Measurements from ENCODE around the gene BANK1.
"Not testable (repeated sequence)": the region's sequence is repeated elsewhere in the genome, so short reads cannot be mapped to it uniquely, and the experiment has no call there.

The BANK1 gene

GRCh38 chr4:101885574-101885973 is 95.0 kb downstream of the BANK1 start:
- Histone ChIP-seq H3K27me3 (ENCODE audit: insufficient read depth, low read length, poor library complexity) (no peaks in the 10 kb centered on the region), H2AFZ (ENCODE audit: low read depth, low read length) (no peak overlapping the region), H4K20me1 (ENCODE audit: insufficient read depth, low read length) (no peaks in the 10 kb centered on the region), H3K9me3 (ENCODE audit: insufficient read depth, low read length, severe bottlenecking) (no peaks in the 10 kb centered on the region), H3K36me3 (ENCODE audit: insufficient read depth, low read length) (no peaks in the 10 kb centered on the region), H3K4me3 (ENCODE audit: low read depth in 1 of 2, low read length in 2 of 2) (no peak overlapping the region), H3K27ac (ENCODE audit: low read length) (no peak overlapping the region), H3K4me1 (ENCODE audit: insufficient read depth, low read length) (no peaks in the 10 kb centered on the region), H3K79me2 (ENCODE audit: insufficient read depth, low read length) (no peaks in the 10 kb centered on the region), H3K4me2 (ENCODE audit: insufficient read depth, low read length) (no peak overlapping the region), H3K9ac (ENCODE audit: low read depth, low read length) (no peak overlapping the region)
- TF ChIP-seq EZH2 (IDR thresholded peaks at IDR 0.05; ENCODE audit: borderline replicate concordance, low read depth, low read length, severe bottlenecking) (no peak), CTCF (IDR thresholded peaks at IDR 0.05; ENCODE audit: borderline replicate concordance, extremely low read depth, low read length, poor library complexity, severe bottlenecking) (no peak)
- ATAC-seq (ENCODE audit: insufficient read depth, low read depth) (no peak), DNase-seq (no peak)

GRCh38 chr4:101886826-101887225 is 96.3 kb downstream of the BANK1 start:
- ATAC-seq (ENCODE audit: insufficient read depth, low read depth) (no peak), DNase-seq (no peak)
- no peaks in the 10 kb centered on the region for H3K27me3 ChIP-seq (ENCODE audit: insufficient read depth, low read length, poor library complexity)
- no peaks in the 10 kb centered on the region for H3K79me2 ChIP-seq (ENCODE audit: insufficient read depth, low read length)
- no peak for TF ChIP-seq EZH2 (IDR thresholded peaks at IDR 0.05; ENCODE audit: borderline replicate concordance, low read depth, low read length, severe bottlenecking)
- no peak for TF ChIP-seq CTCF (IDR thresholded peaks at IDR 0.05; ENCODE audit: borderline replicate concordance, extremely low read depth, low read length, poor library complexity, severe bottlenecking)
- H3K27ac ChIP-seq (ENCODE audit: low read length) = no peak overlapping the region
- H3K4me2 ChIP-seq (ENCODE audit: insufficient read depth, low read length) = no peak overlapping the region
- no peaks in the 10 kb centered on the region for H4K20me1 ChIP-seq (ENCODE audit: insufficient read depth, low read length)
- H3K36me3 ChIP-seq (ENCODE audit: insufficient read depth, low read length) = no peaks in the 10 kb centered on the region
- no peaks in the 10 kb centered on the region for H3K9me3 ChIP-seq (ENCODE audit: insufficient read depth, low read length, severe bottlenecking)
- no peak overlapping the region for H3K9ac ChIP-seq (ENCODE audit: low read depth, low read length)
- H3K4me1 ChIP-seq (ENCODE audit: insufficient read depth, low read length) = no peaks in the 10 kb centered on the region
- no peak overlapping the region for H3K4me3 ChIP-seq (ENCODE audit: low read depth in 1 of 2, low read length in 2 of 2)
- H2AFZ ChIP-seq (ENCODE audit: low read depth, low read length) = no peak overlapping the region

GRCh38 chr4:101888472-101888871 is 97.9 kb downstream of the BANK1 start:
- Histone ChIP-seq H3K9ac (ENCODE audit: low read depth, low read length) (no peak overlapping the region), H3K79me2 (ENCODE audit: insufficient read depth, low read length) (no peaks in the 10 kb centered on the region), H3K4me3 (ENCODE audit: low read depth in 1 of 2, low read length in 2 of 2) (no peak overlapping the region), H3K4me2 (ENCODE audit: insufficient read depth, low read length) (no peak overlapping the region), H3K27ac (ENCODE audit: low read length) (no peak overlapping the region), H3K9me3 (ENCODE audit: insufficient read depth, low read length, severe bottlenecking) (no peaks in the 10 kb centered on the region), H3K27me3 (ENCODE audit: insufficient read depth, low read length, poor library complexity) (no peaks in the 10 kb centered on the region), H3K4me1 (ENCODE audit: insufficient read depth, low read length) (no peaks in the 10 kb centered on the region), H3K36me3 (ENCODE audit: insufficient read depth, low read length) (no peaks in the 10 kb centered on the region), H2AFZ (ENCODE audit: low read depth, low read length) (no peak overlapping the region), H4K20me1 (ENCODE audit: insufficient read depth, low read length) (no peaks in the 10 kb centered on the region)
- TF ChIP-seq EZH2 (IDR thresholded peaks at IDR 0.05; ENCODE audit: borderline replicate concordance, low read depth, low read length, severe bottlenecking) (no peak), CTCF (IDR thresholded peaks at IDR 0.05; ENCODE audit: borderline replicate concordance, extremely low read depth, low read length, poor library complexity, severe bottlenecking) (no peak)
- DNase-seq (no peak), ATAC-seq (ENCODE audit: insufficient read depth, low read depth) (no peak)

- not testable (repeated sequence) for ATAC-seq (ENCODE audit: insufficient read depth, low read depth); H3K9me3 ChIP-seq (ENCODE audit: insufficient read depth, low read length, severe bottlenecking); H3K4me2 ChIP-seq (ENCODE audit: insufficient read depth, low read length); H3K27ac ChIP-seq (ENCODE audit: low read length); H3K4me3 ChIP-seq (ENCODE audit: low read depth in 1 of 2, low read length in 2 of 2); DNase-seq; H3K36me3 ChIP-seq (ENCODE audit: insufficient read depth, low read length); H3K4me1 ChIP-seq (ENCODE audit: insufficient read depth, low read length); H3K9ac ChIP-seq (ENCODE audit: low read depth, low read length); H3K79me2 ChIP-seq (ENCODE audit: insufficient read depth, low read length); H2AFZ ChIP-seq (ENCODE audit: low read depth, low read length); H3K27me3 ChIP-seq (ENCODE audit: insufficient read depth, low read length, poor library complexity); H4K20me1 ChIP-seq (ENCODE audit: insufficient read depth, low read length)
These were observed 115.0 kb downstream of the BANK1 start for GRCh38 chr4:101905527-101905926.
